Muscle of arm (tissue), 12 donors: ENCODE results near the gene DERL3. TPM values are rescaled to one million over a fixed set of nuclear protein-coding genes. Genes with fewer than 3 reads are reported as not detected.

Experiments used
- DNase-seq: peaks from one replicate; pipeline ENCODE4 v3.0.0-alpha.2; 2013
- polyA plus RNA-seq, 12 donors: library from polyadenylated mRNA; unstranded; fragments of 120-200 nt; gene quantifications; one replicate each; pipeline ENCODE4 v1.2.1, GENCODE V29; 2013; ENCODE audit not compliant: insufficient read length in 12 of 12

Gene DERL3
- polyA plus RNA-seq, 12 donors, result 0.70 to 2.8 (median 1.1) TPM; not detected in 2

DNA sequence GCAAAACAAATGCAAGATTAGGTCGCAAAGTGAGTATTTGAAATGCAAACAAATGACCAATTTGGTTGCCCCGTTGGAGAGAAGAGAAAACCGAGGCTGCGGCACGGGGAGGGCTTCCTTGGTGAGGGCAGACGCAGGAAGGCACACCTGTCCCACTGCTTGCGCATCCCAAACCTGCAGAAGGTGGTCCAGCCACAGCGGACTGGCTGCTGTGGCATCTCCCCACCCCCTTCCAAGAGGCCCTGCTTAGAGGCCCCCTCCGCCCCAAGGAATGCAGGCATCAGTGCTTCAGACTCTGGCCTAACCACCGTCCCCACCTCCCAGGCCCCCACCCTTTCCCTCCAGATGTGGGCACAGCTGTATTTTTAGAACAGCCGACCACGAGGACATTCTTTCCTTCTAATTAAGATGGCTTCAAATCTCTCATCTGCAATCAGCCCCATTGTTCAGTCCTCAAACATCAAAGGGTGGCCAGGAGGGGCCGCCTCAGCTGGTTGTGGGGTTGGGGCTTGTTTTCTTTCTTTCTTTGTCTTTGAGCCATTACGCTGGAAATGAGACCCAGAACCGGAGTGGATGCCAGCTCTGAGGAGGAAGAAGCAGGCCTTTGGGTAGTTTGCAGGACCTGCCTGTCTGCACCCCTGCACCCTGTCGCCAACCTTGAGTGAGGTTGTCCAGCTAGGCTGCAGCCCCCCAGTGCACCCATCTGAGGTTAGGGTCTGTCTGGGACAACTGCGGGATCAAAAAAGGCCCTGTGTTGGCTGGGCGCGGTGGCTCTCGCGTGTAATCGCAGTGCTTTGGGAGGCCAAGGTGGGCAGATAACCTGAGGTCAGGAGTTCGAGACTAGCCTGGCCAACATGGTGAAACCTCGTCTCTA is 9.4 kb upstream of the DERL3 start:
- no peak for DNase-seq

DNA sequence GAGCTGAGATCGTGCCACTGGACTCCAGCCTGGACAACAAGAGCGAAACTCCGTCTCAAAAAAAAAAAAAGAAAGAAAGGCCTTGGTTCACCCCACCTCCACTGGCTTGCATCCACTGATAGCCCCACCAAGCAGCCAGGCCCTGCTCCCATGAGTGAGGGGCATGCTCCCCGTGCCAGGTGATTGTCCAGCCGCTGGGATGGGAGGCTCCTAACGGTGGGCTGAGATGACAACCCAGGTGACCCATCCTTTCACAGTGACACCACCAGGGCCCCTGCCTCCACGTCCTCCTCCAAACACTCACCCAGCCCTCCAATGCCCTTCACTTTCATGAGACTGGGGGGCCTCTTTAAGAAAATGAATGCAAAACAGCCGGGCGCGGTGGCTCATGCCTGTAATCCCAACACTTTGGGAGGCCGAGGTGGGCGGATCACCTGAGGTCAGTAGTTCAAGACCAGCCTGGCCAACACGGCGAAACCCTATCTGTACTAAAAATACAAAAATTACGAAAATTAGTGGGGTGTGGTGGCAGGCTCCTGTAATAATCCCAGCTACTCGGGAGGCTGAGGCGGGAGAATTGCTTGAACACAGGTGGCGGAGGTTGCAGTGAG is 8.6 kb upstream of the DERL3 start:
- DNase-seq, result no peak

DNA sequence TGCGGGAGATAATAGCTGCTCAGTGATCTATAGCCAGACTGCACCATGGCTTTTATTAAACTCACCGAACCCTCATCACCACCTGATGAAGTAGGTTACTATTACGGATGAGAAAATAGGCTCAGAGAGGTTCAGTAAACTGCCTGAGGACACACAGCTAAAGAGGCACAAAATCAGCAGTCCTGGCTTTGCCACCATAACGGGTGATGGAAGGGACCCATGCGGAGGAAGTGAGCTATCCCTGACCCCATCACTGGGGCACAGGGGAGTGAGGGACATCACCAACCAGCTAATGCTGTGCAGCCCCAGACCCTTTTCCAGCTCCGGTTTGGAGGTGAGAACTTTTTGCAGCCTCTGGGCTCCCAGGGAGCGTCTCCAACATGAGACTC is 7.3 kb upstream of the DERL3 start:
- no peak for DNase-seq

DNA sequence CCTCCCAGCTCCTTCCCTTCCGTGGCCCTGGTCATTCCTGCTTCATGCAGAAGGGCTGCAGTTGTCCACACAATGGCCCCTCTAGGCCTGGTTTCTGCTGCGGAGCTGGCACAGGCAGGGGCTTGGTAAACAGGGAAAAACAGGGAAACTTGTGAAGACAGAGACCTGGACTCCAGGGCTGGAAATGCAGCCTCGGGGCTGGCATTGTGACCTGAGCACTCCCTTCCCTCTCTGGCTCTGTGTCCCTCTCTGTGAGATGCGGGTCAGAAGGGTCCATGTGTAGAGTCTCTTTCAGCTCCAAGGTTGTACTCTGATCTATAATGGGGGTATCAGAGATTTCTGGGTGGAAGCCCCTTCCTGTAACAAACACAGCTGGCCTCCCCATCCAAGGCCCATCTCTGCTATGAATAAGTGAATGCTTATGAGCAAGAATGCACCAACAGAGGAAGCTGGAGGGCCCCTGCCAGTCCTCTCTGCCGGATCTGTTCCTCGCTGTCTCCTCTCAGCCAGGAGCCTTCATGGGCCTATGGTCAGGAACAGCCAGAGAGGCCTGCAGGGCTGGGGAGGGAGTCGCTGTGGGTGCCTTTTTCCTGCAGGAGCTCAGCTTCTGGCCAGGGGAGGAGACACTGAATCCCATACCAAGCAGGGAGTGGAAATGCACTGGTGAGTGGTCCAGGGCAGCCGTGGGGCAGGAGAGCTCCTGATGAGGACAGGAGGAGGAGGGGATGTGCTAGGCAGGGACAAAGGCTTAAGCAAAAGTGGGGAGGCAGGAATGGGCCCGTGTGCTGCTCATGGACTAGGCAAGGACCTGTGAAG is 6.7 kb upstream of the DERL3 start:
- no peak for DNase-seq

DNA sequence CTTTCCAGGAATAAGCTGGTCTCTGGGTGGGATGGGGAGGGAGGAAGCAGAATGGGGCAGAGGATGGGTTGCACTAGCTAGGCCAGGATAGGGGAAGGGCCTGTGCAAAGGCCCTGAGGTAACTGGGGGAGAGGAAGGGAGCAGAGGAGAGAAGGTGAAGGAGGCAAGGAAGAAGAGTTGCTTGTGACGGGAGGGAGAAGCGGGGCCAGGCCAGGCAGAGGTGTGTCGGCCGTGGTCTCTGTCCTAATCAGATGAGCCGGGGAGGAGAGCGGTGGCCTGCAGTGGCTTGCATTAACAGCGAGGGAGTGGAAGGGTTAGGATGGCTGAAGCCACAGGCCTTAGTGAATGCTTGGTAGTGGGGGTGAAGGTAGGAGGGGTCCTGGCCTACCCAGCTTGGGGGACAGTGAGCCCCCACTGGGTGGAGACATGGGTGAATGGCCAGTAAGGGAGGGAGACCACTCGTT is 6.0 kb upstream of the DERL3 start:
- no peak for DNase-seq

DNA sequence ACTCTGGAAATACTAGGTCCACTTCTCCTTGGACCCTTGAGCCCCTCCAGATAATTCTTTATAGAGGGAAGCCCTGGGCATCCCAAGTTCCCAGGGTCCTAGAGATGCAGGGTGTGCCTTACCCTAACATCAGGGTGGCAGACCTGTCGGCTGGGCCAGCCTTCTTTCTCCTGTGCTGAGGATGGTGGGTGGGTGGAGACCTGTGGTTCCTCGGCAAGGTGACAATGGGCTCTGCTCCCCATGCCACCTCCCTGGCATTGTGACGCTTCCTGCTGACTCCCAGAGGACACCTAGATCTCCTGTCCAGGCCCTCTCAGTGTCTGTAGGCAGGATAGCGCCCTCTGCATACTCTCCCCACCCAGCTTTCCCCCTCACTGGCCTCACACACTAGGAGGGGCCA is 3.8 kb upstream of the DERL3 start:
- no peak for DNase-seq

- DNase-seq, result no peak
These were observed 3.1 kb upstream of the DERL3 start for GRCh38 chr22:23841736-23842445.

- DNase-seq, result no peak
These were observed 2.5 kb upstream of the DERL3 start for GRCh38 chr22:23841292-23841691.

DNA sequence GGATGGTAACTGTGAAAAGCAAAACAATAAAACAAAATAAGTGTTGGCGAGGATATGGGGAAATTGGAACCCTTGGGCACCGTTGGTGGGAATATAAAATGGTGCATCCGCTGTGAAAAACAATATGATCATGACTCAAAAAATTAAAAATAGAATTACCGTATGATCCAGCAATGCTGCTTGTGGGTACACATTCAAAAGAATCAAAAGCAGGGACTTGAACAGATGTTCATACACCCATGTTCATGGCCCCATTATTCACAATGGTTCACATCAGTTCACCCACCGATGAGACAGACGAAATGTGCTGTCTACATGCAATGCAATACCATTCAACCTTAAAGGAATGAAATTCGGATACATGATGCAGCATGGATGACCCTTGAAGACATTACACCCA is 1.2 kb upstream of the DERL3 start:
- no peak for DNase-seq

DNA sequence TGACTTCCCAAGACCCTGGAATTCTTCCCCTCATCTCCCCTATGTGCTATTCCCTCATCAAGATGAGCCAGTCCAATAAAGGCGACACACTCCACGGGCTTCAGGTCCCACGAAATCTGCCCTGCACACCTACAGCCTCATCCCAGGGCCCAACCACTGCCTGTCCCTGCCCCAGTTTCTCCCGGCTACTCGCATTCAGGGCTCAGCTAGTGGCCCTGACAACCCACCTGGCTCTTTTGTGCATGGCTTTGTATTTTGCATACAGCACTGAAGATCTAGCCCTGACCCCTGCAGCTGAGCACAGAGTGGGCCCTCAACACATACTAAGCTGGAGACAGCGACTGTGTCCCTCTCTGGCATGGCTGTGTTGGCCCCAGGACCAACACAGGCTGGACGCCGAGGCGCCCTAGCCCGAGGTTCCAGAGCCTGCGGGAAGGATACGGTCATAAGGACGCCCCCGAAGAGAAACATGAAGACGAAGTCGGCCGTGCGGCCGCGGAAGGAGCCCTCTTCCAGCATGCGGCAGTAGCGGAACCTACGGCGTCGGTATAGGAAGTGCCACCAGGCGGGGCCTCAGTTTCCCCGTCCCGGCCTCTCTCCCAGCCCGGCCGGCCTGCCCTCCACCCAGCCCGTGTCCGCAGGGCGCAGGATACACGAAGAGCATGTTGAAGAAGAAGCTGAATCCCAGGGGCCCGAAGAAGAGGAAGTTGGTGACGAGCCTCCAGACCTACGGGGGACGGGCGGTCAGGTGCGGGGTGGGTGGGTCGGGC is 710 bp downstream of the DERL3 start:
- no peak for DNase-seq

DNA sequence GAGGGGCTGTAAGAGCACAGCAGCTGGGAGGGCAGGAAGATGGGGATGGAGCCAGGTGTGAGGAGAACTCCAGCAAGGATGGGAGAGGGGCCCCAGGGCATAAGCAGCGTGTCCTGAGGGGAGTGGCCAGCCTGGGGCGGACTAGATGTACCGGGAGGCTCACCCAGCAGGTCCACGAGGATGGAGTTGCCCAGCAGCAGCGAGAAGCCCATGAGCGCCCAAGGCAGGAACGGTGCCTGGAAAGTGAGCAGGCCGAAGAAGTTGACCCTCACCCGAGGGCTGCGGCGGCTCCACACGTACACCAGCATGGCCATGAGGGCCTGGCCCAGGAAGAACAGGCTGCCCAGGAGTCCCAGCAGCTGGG is 1.3 kb downstream of the DERL3 start:
- DNase-seq, result no peak

- DNase-seq, result no peak
These were observed 1.9 kb downstream of the DERL3 start for GRCh38 chr22:23836692-23837495.

DNA sequence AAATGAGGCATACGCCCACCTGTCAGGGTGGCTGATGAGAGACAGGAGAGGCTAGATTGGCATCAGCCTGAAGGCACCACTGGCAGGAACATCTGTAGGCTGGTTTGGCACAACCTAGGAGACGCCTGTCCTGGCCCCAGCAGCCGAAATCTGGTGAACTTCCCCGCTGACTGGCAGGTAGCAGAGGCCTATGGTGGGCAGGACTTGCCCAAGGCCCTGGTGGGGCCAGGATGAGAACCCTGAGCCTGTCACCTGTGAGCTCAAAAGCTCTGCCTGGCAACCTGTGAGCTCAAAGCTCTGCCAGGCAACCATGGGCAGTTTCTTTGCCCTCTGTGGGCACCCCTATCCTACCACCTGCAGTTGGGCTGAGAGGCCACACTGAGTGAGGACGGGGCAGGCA is 2.5 kb downstream of the DERL3 start:
- no peak for DNase-seq

DNA sequence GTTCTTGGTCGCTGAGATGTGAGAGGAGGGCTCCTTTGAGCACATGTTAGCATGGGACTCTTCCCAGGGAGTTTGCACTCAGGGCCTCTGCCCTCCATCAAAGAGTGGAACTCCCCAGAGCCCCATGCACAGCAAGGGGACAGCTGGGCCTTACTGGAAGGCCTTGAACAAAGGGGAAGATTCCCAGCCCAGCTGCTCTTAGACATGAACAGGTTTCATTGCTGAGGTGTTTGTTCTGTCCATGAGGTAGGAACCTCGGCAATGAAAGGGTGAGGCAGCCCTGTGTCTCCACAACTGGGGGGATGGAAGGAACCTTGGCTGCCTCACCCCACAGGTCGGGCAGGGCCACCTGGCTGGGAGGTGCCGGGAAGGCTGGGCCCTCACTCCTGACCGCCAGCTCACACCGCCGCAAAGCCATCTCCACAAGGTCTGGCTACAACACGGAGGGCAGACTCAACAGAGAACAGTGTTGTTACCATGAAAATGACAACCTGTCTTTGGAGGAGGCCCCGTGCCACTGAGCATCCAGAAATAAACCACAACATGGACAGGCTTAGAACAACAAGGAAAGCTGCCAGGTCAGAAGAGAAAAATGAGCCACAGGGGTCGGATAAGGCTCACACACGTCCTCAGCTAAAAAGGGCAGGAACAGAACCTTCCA is 3.2 kb downstream of the DERL3 start:
- no peak for DNase-seq

GRCh38 chr22:23834793-23835483 is 3.9 kb downstream of the DERL3 start:
- no peak for DNase-seq

GRCh38 chr22:23834406-23834792 is 4.4 kb downstream of the DERL3 start:
- DNase-seq, result no peak

DNA sequence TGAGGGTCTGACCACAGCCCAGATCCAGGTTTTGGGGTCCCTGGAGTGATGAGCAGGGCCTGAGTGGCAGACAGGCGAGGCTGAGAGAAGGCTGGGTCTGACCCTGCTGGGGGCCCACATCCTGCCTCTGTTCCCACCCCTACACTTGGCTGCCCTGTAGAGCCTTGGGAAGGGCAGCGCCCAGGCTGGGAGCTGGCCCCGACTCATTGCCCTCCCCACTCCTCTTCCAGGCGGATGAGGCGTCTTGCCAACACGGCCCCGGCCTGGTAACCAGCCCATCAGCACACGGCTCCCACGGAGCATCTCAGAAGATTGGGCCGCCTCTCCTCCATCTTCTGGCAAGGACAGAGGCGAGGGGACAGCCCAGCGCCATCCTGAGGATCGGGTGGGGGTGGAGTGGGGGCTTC is 4.9 kb downstream of the DERL3 start:
- no peak for DNase-seq

- DNase-seq, result no peak
These were observed 5.6 kb downstream of the DERL3 start for GRCh38 chr22:23833017-23833751.
